ENCODE measurements around the gene CXCL17. TPM values are rescaled to one million over a fixed set of nuclear protein-coding genes. Genes with fewer than 3 reads are reported as not detected.

Gene CXCL17
- total RNA-seq, 1 experiment from 2014 or later: 0.32 TPM

DNA sequence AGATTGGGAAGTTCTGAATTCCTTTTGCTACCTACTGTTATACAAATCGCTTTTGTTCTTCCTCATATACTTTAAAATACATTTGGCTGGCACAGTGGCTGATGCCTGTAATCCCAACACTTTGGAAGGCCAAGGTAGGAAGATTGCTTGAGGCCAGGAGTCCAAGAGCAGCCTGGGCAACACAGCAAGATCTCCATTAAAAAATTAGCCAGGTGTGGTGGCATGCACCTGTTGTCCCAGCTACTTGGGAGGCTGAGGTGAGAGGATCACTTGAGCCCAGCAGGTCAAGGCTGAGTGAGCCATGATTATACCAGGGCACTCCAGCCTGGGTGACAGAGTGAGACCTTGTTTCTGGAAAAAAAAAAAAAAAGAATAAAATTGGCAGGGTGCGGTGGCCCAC, 34.4 kb upstream of the CXCL17 start (continued):
- TF ChIP-seq, protein P1, sequence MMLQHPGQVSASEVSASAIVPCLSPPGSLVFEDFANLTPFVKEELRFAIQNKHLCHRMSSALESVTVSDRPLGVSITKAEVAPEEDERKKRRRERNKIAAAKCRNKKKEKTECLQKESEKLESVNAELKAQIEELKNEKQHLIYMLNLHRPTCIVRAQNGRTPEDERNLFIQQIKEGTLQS (IDR thresholded peaks at IDR 0.05): no peak
- no peak for TF ChIP-seq EZH2 (IDR thresholded peaks at IDR 0.05)
- TF ChIP-seq CEBPB (IDR thresholded peaks at IDR 0.05; ENCODE audit: low read depth): no peak
- TF ChIP-seq FOSL1 (IDR thresholded peaks at IDR 0.05; ENCODE audit: low read depth): no peak
- TF ChIP-seq EZH2phosphoT487 (IDR thresholded peaks at IDR 0.05; ENCODE audit: borderline replicate concordance): no peak
- TF ChIP-seq POLR2AphosphoS5 (IDR thresholded peaks at IDR 0.05; ENCODE audit: low read depth, low read length): no peak

DNA sequence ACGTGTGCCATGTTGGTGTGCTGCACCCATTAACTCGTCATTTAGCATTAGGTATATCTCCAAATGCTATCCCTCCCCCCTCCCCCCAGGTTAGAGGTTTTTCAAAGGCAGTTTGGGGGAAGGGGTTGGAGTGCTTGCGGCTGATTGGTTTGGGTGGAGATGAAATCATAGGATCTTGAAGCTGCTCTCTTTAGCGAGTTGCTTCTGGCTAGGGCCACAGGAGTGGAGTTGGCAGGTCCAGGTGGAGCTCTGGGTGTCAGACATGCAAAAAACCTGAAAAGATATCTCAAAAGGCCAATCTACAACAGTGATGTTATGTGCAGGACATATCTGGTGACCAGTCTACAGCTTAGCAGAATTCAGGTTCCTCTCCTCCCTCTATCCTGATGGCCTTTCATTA, 32.6 kb upstream of the CXCL17 start:
- intact Hi-C loops (cut with micrococcal nuclease): no loop called here
- no peak overlapping the region for H3K27ac ChIP-seq (ENCODE audit: low read depth, low read length)
- TF ChIP-seq ZFX (IDR thresholded peaks at IDR 0.05) (no peak), RAD21 (IDR thresholded peaks at IDR 0.05; ENCODE audit: low read depth) (no peak), FOSL1 (IDR thresholded peaks at IDR 0.05; ENCODE audit: low read depth) (no peak), TCF7L2 (IDR thresholded peaks at IDR 0.05; ENCODE audit: borderline replicate concordance, extremely low read depth, insufficient read depth, insufficient read length) (no peak), SIN3A (IDR thresholded peaks at IDR 0.05; ENCODE audit: low read depth) (no peak), YY1 (IDR thresholded peaks at IDR 0.05; ENCODE audit: extremely low read depth, insufficient replicate concordance, low read depth, low read length) (no peak), ELF1 (IDR thresholded peaks at IDR 0.05; ENCODE audit: borderline replicate concordance, low read depth) (no peak), CEBPB (IDR thresholded peaks at IDR 0.05; ENCODE audit: low read depth) (no peak), ZNF274 (IDR thresholded peaks at IDR 0.05; ENCODE audit: low read depth, low read length) (no peak), EZH2 (IDR thresholded peaks at IDR 0.05) (no peak), CBX3 (IDR thresholded peaks at IDR 0.05; ENCODE audit: low read depth) (no peak)
- TF ChIP-seq, protein P2, sequence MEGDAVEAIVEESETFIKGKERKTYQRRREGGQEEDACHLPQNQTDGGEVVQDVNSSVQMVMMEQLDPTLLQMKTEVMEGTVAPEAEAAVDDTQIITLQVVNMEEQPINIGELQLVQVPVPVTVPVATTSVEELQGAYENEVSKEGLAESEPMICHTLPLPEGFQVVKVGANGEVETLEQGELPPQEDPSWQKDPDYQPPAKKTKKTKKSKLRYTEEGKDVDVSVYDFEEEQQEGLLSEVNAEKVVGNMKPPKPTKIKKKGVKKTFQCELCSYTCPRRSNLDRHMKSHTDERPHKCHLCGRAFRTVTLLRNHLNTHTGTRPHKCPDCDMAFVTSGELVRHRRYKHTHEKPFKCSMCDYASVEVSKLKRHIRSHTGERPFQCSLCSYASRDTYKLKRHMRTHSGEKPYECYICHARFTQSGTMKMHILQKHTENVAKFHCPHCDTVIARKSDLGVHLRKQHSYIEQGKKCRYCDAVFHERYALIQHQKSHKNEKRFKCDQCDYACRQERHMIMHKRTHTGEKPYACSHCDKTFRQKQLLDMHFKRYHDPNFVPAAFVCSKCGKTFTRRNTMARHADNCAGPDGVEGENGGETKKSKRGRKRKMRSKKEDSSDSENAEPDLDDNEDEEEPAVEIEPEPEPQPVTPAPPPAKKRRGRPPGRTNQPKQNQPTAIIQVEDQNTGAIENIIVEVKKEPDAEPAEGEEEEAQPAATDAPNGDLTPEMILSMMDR (IDR thresholded peaks at IDR 0.05 in 2 of 3, conservative IDR thresholded peaks at IDR 0.05 in 1 of 3; ENCODE audit: borderline replicate concordance in 1 of 3, insufficient read depth in 1 of 3, low read depth in 2 of 3, low read length in 2 of 3): no peak
- TF ChIP-seq, protein P1 (IDR thresholded peaks at IDR 0.05): no peak
- TF ChIP-seq, protein P3, sequence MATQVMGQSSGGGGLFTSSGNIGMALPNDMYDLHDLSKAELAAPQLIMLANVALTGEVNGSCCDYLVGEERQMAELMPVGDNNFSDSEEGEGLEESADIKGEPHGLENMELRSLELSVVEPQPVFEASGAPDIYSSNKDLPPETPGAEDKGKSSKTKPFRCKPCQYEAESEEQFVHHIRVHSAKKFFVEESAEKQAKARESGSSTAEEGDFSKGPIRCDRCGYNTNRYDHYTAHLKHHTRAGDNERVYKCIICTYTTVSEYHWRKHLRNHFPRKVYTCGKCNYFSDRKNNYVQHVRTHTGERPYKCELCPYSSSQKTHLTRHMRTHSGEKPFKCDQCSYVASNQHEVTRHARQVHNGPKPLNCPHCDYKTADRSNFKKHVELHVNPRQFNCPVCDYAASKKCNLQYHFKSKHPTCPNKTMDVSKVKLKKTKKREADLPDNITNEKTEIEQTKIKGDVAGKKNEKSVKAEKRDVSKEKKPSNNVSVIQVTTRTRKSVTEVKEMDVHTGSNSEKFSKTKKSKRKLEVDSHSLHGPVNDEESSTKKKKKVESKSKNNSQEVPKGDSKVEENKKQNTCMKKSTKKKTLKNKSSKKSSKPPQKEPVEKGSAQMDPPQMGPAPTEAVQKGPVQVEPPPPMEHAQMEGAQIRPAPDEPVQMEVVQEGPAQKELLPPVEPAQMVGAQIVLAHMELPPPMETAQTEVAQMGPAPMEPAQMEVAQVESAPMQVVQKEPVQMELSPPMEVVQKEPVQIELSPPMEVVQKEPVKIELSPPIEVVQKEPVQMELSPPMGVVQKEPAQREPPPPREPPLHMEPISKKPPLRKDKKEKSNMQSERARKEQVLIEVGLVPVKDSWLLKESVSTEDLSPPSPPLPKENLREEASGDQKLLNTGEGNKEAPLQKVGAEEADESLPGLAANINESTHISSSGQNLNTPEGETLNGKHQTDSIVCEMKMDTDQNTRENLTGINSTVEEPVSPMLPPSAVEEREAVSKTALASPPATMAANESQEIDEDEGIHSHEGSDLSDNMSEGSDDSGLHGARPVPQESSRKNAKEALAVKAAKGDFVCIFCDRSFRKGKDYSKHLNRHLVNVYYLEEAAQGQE (IDR thresholded peaks at IDR 0.05; ENCODE audit: low read depth): no peak
- TF ChIP-seq, protein P4, sequence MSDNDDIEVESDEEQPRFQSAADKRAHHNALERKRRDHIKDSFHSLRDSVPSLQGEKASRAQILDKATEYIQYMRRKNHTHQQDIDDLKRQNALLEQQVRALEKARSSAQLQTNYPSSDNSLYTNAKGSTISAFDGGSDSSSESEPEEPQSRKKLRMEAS (IDR thresholded peaks at IDR 0.05): no peak

More for the DNA sequence above, 32.6 kb upstream of the CXCL17 start:
- H3K36me3 ChIP-seq (ENCODE audit: control insufficient read depth in 1 of 2, insufficient read depth in 2 of 2, low read length in 2 of 2): no peaks in the 10 kb centered on the region
- H3K27me3 ChIP-seq (ENCODE audit: insufficient read depth, low read length): no peaks in the 10 kb centered on the region
- no peak overlapping the region for H3K4me3 ChIP-seq (replicated peaks in 1 of 2; ENCODE audit: low read depth in 1 of 2, low read length in 2 of 2)
- H3K9ac ChIP-seq (ENCODE audit: low read length): no peak overlapping the region
- ChIA-PET CTCF (interaction anchor here (1.4 kb wide), 1 partner anchor 35 kb away, joined by 5 read pairs; no protein-coding TSS in a partner anchor), POLR2A (no interaction called here), RAD21 (ENCODE audit: low non-redundant PET in 1 of 2, low total read pairs in 2 of 2, uncharacterized antibody in 2 of 2, unreplicated experiment in 2 of 2) (no interaction called here)
- H3K79me2 ChIP-seq (ENCODE audit: insufficient read depth, low read length): no peaks in the 10 kb centered on the region
- BruUV-seq (replicated peaks): no TSS peak
- no peak for DNase-seq (ENCODE audit: low read depth, low spot score)
- H3K4me2 ChIP-seq (ENCODE audit: low read length): no peak overlapping the region
- H4K20me1 ChIP-seq (ENCODE audit: insufficient read depth): no peaks in the 10 kb centered on the region
- H2AFZ ChIP-seq (ENCODE audit: low read depth, low read length, poor library complexity, severe bottlenecking): no peak overlapping the region
- ATAC-seq: no peak
- H3K9me3 ChIP-seq (ENCODE audit: control insufficient read depth in 1 of 2, insufficient read depth in 1 of 2, low read depth in 1 of 2, low read length in 2 of 2): no peaks in the 10 kb centered on the region
- H3K4me1 ChIP-seq (ENCODE audit: control insufficient read depth in 1 of 2, insufficient read depth in 2 of 2, low read length in 2 of 2): peaks cover 14 to 18% of the 10 kb centered on the region in 2 experiments
- H3K9me2 ChIP-seq (ENCODE audit: insufficient read depth): no peaks in the 10 kb centered on the region

All from HCT116 (cell line).